Measurements from ENCODE around the gene SLC1A2.

GRCh38 chr11:35237351-35237750 is 182.0 kb downstream of the SLC1A2 start:
- TF ChIP-seq CREB5 (CRISPR knock-in tag; IDR thresholded peaks at IDR 0.05; ENCODE audit: low read depth) (no peak), PATZ1 (CRISPR knock-in tag; IDR thresholded peaks at IDR 0.05; ENCODE audit: borderline replicate concordance) (no peak), ZNF8 (CRISPR knock-in tag; IDR thresholded peaks at IDR 0.05) (no peak), ZNF565 (CRISPR knock-in tag; conservative IDR thresholded peaks at IDR 0.05; ENCODE audit: low read depth) (no peak), CSRNP3 (CRISPR knock-in tag; IDR thresholded peaks at IDR 0.05) (no peak), ISL1 (CRISPR knock-in tag; IDR thresholded peaks at IDR 0.05) (no peak), ESRRG (CRISPR knock-in tag; IDR thresholded peaks at IDR 0.05) (no peak), CSDC2 (CRISPR knock-in tag; IDR thresholded peaks at IDR 0.05) (no peak), ZC3H10 (CRISPR knock-in tag; IDR thresholded peaks at IDR 0.05) (no peak), RARB (CRISPR knock-in tag; IDR thresholded peaks at IDR 0.05) (no peak), OSR1 (CRISPR knock-in tag; IDR thresholded peaks at IDR 0.05) (no peak), ZFP30 (CRISPR knock-in tag; IDR thresholded peaks at IDR 0.05) (no peak), ZNF70 (CRISPR knock-in tag; IDR thresholded peaks at IDR 0.05) (no peak), TCF4 (CRISPR knock-in tag; IDR thresholded peaks at IDR 0.05; ENCODE audit: borderline replicate concordance) (no peak)

Measured in SK-N-SH treated with all-trans-retinoic acid at 6 μM for 48 hours (cell line).